ELR (cell line): ENCODE measurements around the gene NCAM1.
A peak's percentile ranks its signal among the peaks of the same experiment; 100 is the strongest.

Experiments
- DNase-seq: peaks from one replicate; pipeline ENCODE4 v3.0.0-alpha.2; 2015; ENCODE audit warnings: low read depth

Gene NCAM1

DNA sequence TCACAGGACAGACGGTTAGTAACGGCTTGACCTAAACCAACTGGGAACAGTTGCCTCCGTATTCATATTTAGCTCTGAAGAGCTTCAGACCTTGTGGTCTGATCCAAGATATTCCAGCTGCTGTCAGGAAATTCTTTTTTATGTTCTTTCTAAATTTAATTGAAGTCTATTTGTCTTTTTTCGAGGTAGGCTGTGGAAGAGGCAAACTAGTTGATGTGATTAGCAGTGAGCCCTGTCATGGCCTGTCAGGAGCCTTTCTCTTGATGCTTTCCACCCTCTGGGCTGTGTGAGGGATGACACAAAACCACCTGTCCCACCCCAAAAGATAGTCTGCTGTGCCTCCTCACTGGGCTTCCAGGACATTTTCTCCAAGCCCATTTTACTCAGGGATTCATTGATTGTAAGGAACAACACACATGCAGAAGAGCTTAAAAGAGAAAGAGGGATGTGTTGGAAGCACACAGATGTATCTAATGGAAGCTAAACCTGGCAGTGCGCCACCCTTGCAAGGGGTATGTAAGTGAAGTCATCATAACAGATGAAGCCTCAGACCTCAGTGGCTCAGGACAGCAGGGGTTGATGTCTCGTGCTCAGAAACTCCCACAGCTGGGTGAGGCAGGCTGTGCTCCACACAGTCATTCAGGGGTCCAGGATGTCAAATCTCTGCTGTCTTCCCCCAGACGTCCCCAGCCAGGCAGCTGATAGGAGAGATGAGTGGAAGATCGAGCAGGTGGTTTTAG is 170.0 kb downstream of the NCAM1 start:
- DNase-seq: no peak

DNA sequence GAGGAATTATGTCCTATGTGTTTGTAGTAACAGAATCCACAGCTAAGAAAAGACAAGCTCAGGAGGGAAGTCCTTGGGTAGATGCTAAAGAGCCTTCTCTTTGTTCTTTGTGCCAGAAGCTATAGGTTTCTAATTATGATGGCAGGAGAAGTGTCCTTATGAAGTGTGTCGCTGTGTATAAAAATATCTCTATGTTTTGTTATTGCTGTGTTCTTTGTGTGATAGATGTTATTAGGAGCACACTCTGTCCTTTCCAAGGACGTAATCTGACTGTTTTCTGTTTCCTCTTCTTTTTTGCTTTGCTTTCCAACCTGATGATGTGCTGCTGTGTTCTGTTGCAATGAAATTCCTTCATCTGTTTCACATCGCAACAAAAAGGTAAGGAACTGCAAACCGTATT is 171.9 kb downstream of the NCAM1 start:
- no peak for DNase-seq

DNA sequence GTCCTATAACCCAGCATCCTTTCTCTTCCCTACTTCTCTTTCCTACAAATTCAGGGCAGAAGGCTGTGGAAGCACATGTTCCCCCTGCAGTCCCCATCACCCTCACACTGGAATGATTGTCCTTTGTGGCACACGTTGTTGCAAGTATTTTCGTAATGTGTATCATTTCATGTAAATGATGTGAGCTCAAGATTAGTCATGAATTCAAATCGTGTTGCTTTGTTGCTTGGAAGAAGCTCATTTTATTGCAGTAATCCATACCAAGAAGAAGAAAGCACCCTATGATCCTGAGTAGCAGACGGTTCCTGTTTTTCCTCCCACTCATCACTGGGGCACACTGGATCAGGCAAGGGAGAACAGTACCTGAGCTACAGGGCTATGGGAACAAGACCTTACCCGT is 173.4 kb downstream of the NCAM1 start:
- DNase-seq: peak; percentile 24

DNA sequence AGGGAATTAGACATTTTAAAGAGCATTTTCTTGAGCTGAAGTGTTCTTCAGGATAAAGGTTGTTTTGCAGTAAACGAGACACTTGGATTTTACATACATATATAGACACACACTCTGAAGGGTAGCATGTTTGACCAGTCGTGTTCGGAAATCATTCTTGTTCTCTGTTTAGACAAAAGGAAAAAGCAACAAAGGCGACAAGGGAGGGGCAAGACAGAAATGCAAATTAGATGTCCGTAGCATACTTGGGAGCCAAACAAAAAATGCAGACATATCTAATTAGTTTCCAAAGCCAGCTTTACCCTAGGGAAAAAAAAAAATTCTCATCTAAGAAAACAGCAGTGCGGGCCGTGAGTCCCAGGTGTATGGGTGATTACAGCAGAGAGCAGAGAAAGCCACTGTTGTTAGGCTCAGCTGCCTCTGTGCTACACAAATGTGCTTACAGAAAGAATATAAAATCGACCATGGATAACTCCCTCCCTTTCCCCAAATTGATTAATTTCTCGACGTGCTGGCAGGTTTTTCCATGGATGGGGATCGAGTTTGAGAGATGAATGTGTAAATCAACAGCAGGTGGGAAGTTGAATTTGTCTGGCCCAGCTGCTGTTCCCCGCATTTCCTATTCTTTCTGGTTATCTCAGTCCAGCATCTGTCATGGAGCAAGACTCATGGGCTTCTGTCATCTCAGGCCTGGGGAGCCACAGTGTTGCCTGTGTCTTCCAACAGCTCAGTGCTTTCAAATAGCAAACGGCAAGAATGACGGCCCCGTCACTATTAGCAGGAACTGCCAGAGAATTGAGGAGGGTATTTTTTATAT is 176.7 kb downstream of the NCAM1 start:
- no peak for DNase-seq

DNA sequence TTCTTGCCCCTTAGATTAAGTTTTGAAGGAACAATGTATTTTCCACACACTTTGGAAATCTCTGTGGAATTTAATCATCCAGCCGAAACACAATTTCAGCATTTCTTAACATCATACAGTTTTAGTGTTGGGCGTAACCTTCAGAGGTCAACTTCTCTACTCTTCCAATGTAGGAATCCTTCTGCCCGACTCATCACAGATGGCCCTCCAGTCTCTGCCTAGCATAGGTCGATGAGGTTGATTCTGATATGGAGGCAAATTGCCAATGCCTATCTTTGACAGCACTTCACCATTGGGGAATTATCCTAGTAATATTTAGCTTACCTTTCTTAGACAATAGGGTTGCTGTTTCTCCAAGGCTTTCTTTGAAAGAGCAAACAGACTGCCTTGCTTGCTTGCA is 177.5 kb downstream of the NCAM1 start:
- DNase-seq: no peak

DNA sequence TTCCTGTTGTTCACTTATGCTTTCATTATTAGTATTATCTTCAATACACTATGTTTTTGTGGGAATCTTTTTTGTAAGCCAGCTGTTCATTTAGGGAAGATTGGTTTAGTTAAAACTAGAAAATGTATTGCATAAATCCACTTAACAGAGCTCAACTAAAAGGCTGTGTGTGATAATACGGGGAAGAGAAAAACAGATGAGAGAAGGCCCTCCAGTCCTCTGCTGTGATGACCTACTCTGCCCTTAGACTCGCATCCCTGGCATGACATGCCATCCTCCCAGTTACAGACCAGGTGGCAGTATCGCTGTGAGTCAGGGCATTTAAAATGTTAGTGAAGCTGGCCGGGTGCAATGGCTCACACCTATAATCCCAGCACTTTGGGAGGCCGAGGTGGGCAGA is 179.8 kb downstream of the NCAM1 start:
- no peak for DNase-seq

DNA sequence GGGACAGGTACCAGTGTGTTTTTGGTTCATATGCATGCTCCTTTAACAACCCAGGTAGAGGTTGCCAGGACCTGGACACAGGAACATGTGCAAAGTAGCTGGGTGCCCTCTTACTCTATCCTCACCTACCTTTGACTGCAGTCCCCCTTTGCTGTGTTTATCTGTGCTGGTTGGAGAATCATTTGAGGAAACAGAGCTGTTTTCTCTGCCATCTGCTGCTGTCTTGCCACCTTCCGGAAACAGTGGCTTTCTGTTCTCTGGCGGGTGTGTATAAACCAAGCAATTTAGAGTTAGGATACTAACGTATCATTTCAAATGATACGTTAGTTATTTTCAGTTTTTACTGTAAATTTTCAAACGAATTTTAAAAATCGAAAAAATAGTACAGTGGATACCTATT is 181.3 kb downstream of the NCAM1 start:
- DNase-seq: no peak

DNA sequence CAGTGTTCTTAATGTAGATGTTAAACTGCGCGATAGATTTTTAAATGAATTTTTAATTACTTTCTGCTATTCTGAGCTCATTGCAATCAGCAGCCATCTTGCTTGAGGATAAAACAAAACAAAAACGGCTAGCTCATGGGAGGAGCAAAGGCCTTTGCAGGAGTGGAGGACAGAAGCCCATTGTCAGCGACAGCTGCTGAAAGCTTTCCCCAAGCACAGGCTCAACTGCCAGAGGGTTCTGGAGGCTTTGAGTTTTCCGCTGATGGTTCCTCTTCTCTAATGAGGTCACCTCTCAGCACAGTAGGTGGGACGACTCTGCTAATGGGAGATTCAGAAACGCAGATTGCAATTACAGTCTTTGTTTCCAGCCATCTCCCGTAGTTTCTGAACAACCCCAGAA is 186.0 kb downstream of the NCAM1 start:
- no peak for DNase-seq

DNA sequence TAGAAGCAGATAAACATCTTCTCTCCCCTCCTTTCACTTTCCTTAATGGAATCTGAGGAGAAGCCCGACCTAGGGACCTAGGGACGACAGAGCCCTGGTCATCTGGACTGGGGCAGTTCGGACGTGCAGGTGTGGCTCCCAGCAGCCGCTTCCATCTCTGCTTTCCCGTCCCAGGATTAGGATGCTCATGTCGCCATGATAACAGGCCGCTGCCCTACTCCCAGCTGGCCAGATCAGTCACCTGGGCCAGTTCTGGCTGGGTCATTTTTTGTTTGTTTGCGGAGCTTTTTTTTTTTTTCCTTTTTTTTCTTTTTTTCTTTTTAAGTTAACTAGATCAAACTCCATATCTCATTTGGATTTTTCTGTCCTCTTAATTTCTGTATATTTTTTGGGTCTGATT is 186.9 kb downstream of the NCAM1 start:
- DNase-seq: no peak

DNA sequence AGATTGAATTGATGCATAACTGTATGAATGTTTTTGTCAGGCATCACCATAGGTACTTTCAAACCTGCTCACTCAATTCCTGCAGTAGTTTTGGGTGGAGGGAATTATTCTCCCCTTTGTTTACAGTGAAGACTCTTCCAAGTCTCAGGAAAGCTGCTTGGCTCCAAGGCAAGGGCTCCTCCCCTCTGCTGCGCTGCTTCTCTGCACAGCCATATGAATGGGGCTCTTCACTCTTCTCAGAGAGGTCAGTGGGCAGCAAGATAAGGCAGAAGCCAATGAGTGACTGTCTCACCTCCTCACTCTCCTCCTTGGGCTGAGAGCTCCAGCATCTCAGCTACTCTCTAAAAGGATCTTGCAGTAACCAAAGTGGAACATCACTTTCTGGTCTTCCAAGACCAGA is 187.4 kb downstream of the NCAM1 start:
- DNase-seq: no peak

DNA sequence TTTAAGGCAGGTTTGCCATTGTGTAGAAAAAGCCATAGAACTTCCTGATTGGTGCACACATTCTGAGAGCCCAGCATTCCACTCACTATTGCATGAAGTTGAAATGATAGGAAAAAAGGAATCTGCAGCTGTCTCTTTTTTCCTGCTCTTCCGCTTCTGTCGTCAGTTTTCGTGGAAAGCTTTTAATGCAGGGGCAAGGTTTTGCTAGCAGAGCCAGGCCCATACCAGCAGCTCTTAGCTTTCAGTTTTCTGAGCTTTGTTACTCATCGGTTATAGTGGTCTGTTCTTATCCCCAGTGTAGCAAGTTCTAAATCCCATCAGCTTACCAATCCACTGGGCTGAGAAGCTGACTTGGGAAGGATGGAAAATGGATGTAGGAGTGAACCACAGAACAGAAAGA is 190.3 kb downstream of the NCAM1 start:
- no peak for DNase-seq

DNA sequence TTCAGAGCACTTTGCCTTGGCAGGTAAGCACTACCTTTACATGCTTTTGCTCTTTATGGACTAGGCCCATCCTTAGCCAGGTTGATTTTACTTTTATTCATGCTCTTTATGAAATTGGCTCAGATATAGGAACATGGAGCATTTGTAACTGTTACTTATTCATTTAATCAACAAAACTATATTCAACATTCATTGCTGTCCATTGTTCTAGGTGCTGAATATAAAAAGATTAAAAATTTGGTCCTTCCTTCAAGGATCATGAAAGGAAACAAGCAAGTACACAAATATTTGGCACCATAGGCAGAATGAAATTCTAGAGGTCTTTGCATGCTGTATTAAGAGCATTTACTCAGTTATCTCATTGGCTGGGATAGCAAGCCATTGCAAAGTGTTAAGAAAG is 191.3 kb downstream of the NCAM1 start:
- no peak for DNase-seq

DNA sequence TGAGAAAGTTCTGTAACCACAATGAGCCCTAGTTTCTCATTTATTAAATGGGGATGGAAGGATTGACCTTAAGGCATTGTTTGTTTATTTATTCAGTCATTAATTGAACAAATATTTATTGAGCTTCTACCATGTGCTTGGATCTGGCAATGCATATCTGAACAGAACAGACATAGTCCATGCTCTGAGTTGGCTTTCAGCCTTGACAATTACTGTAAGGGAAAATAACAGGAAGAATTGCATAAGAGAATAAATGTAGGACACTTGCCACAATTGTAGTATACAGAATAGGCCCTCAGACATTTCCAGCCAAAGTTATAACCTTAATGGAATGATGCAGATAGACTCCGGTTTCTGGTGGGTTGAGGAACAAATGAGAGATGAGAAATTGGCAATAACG is 192.6 kb downstream of the NCAM1 start:
- DNase-seq: no peak

DNA sequence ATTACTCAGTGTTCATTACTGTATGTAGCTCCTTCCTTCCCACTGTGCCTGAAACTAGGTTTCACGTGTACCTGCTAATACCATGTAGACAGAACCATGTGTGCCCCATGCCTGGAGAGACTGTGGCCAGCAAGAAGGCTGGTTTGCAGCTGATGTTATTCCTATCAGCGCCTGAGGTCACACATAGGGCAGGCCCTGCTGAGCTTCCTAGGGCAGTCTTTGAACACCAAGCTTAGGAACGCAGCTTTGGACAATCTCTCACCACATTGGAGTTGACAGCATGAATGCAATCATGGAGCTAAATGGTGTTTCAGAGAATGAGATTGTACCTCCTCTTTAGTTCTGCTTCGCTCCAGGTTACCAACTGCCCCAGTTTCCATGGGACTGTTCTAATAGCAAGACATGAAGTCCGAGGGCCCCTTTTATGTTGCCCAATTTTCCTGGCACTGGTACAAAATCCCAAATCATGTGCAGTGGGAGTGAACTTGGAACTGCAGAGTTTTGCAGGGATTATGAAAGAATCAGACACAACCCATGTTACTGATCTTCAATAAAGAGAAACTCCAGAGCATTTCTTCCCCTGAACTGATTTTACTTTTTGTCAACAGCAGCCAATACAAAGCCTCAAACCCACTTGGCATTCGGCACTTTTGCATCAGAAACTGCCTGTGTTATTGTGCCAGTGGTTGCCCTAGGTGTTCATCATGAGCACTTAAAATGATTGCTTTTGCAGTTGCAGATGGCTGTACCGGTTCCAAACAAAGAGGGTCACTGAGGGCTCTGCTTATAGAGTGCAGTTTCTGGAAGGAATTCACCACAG is 199.0 kb downstream of the NCAM1 start:
- DNase-seq: no peak

DNA sequence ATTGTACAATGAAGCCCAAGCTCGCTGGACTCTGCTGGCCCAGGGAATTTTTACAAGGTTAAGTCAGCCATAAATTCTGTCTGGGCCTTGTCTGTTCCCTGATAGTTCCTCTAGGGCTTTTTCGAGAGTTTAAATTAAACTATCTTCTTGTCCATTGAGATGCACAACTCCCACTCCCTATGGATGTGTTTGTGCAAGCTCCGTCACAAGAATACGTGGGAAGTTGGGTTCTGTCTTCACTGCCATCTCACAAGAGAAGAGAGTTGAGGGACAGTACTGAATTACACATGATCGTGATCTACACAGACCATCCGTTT is 199.5 kb downstream of the NCAM1 start:
- DNase-seq: no peak

DNA sequence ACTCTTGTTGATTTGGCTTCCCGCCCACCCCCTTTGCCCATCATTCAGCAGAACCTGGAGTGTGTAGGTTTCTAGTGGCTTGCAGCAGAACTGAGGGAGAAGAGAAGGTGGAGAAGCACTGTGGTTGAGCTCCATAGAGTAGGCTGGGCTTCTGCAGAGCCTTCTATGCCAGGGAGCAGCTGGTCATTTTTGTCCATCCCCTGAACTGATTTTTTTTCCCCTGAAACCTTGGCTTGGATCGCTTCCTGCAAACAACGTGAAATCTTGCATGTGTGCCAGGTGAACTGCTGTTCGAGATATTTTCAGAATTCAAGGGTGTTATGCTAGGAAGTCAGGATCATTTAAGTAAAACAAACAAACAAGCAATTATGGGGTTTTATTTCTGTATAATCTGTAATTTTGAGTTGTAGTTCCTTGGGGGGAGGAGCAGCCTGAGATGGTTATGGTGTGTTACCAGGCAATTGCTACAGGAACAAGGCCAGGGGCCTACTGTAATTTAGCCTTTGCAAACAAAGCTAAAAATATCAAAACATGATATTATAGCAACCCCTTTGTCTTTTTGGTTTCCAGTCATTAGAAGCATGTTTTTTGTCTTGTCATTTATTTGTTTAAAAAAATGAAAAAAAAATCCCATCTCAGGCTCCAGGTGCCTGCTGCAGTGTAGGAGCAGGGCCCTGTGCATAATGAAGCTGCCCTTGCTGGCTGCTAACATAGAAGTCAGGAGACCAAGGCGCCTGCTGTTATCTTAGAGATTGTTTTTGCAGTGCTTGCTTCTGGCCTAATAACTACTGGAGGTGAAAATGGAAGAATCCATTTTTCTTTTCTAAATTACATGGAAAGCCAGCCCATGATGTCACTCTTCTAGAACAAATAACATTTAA is 200.7 kb downstream of the NCAM1 start:
- no peak for DNase-seq

DNA sequence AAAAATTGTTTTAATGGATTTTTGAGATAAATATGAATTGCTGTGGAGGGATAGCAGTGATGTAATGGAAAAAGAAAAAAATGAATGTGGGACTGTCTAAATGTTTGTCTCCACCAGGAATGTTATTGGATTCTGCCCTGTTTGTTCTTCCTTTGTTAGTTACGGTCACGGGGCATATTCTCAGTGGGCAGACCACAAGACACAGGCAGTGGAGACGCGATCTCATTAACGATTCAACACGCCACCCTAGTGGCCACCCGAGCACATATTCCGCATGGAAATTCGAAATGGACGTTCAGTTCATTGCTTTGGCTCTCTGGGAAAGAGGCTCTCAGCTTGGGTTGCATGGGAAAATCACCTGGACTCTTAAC is 201.4 kb downstream of the NCAM1 start:
- DNase-seq: no peak

DNA sequence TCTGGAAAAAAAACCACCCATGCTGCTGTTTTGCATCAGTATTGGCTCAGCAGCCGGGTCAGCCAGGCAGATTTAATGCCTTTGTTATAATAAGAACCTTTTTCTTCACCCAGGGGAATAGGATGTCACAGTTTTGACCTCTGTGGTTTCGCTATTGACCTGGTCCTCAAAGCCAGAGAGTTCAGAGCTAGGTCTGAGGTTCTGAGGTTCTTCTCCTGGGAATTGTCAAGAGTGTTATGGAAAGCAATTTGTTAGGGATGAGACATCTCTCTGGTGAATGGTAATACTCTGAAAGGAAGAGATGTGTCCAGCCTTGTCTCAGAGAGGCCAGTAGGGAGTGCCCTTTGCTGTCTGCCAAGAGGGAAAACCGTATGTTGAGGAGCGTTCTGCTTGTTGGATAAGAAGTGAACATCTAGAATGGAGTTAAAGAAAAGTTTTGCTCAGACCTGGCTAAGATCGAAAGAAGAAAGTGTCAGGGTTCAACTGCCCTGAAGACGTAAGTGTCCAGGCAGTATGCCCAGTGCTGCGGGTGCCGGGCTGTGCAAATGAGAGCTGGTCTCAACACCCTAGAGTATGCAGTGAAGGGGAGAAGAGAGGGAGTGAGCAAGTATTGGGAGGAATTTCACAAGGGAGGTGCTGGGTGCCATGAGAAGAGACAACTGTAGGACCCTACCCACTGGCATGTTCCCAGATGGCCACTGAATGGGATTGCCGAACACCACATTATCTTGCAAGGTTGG is 202.2 kb downstream of the NCAM1 start:
- peak; percentile 10 for DNase-seq

DNA sequence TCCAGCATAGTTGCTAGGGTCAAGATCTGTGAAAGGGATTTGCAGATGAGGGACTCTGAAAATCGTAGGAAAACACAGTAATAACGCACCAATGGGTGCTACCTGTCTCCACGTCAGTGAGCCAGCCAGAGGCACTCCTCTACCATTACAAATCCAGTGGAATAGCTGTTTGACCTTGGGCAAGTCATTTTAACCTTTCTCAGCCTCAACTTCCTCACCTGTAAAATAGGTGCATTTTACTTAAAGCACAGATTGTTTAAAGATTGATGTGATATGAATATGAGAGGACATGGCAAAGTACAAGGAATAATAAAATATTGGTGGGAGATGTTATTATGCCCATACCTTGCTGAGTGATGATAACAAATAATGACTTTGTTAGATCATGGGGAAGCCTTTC is 205.1 kb downstream of the NCAM1 start:
- DNase-seq: no peak

DNA sequence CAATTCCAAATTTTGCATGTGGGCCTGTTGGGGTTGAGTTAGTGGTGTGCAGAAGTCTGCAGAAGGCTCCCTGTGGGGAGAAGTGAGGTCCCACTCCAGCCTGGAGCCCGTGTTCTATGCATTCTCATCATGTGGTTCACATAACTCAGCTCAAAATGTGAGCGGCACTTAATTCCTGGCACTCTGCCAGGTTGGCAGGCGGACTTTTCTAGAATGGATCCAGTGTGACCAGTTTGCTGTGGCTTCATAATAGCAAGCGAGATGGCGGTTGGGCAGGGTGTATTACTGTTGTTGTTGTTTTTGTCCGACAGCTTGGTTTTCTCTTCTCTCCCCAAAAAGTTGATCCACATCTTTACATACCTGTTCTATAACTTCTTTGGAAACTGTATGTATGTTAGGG is 206.4 kb downstream of the NCAM1 start:
- DNase-seq: no peak
